ENCODE data around the gene SELL.
"Not testable (repeated sequence)": the region's sequence is repeated elsewhere in the genome, so short reads cannot be mapped to it uniquely, and the experiment has no call there.

SELL gene

DNA sequence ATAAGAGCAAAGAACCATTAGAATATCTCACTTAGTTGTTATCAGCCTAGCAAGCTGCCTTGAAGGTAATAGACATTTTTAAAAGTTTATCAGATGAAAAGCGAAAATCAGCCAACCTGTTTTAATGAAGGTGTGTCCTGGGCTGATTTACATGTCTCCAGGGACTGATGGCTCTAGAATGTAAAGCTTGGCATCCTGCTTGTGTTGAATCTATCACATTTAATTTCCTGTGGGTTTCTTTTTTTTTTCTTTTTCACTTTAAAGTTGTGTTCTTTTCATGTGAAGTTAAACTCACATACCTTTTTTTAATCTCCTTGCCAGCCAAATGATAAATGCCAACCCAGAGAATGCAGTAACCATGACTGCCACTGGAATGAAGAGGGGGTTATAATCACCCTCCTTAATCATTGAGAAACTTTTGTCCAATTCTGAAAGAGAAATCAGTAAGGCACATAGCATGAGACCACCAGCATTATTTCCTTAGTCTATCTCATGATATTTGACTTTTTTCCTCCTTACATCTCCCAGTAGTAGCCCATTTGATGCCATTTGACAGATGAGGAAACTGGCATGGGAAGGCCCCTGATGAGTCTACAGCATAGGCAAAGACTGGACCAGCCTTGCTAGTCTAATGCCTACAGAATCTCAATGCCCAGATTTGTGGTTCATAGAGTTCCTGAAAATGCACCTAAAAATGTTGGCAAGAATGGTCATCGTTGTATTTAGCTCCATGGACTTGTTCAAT lies 10.0 kb downstream of the SELL start:
- DNase-seq: peak in 3 of 6 experiments; percentile 67 to 74 (median 73)

DNA sequence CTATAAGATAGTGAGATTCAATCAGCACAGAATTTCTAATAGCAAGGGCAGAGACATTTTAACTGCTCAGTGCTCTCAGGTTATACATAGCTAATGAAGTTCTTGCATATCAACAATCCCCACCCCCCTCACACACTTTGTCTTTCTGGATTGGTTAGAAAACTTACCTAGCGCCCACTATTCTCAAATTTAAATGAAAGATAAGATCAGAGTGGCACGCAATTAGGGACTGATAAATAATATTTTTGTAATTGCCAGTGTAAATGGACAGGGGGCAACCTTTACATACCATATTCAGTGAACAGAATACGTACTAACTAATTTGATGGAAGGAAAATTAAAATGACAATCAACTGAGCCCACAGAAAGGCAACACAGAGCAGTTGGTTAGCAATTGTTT lies 11.7 kb downstream of the SELL start:
- no peak for DNase-seq

GRCh38 chr1:169698976-169699375 lies 12.4 kb downstream of the SELL start:
- DNase-seq: no peak

DNA sequence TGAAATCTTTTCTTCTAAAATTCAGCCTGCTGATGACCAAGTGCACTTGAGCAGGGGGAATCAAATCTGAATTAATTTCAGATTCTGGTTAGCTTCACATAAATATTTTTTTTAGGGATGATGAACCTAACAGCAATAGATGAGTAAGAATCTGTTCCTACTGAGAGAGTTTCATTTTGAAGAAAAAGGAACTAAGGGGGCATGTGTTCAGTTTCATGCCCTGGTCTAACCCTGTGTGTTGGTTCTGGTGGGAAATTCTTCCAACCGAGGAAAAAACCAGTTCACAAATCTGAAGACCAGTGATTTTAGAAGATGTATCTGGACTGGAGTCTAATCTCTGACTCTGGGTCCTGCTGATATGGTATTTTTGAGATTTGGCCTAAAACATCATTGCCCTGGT lies 13.7 kb downstream of the SELL start:
- no peak for DNase-seq

DNA sequence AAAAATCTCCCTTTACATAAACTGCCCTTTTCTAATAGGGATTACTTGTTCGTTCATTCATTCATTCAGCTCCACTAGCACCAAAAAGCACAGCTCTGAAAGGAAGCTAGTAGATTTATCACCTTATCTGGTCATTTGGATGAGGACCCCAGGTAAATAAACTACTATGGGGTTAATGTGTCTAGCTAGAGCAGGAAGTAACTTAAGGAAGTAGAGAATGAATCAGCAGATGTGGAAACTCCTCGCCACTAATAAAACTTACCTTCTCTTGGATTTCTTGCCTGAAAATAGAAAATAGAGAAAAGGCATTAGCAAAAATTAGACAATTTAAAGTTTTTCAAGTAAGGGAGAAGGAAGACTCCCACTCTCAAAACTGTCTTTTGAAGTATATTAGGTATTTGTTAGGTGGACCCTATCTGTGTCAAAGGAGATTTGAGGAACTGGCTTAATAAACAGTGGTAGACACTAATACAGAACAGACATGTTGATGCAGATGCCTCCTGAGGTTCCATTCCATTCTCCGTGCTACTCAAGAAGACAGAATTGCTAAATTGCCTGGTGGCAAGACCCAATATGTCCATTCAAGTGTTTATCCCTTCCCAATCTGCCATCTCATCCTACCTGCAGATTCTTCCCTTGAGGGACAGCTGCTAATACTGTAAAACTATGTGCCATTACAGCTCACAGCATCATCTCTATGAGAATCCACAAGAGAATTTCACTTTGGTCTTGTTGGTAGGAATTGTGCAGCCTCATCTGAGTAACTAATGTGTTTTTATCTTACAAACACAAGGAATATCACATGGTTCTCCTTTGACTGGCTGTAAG lies 14.9 kb downstream of the SELL start:
- DNase-seq: no peak

DNA sequence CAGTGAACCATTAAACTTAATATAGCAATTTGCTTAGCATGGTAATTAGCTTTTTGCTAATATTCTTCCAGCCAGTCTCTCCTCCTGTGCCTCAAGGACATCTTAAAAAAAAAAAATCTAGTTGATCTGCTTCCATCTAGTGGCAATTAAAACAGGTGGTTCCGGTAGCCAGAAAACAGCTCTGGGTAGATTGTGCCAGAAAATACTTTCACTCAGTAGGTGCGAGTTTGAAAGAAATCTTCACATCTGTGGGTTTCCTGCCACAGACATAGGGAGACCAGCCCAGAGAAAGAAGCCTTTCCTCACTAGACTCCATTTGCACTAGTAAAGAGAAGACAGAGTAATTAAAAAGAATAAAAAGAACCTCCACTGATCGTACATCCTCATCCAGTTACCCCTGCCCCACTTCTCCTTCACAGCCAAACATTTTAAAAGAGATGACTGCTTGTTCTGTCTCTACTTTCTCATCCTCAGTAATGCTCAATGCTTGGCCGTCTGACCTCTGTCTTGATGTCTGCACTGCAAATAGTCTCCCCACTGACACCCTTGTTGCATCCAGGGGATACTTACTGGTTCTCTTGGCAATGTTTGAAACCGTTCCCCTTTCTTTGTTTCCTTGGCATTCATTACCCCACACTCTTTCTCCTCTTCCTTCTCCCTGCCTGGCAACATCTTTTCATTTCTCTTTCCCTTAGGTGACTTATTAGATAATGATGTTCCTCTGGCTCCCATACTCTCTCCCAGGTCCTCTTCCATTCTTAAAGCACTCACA lies 16.9 kb downstream of the SELL start:
- DNase-seq: peak in 4 of 6 experiments; percentile 30 to 81 (median 73)

DNA sequence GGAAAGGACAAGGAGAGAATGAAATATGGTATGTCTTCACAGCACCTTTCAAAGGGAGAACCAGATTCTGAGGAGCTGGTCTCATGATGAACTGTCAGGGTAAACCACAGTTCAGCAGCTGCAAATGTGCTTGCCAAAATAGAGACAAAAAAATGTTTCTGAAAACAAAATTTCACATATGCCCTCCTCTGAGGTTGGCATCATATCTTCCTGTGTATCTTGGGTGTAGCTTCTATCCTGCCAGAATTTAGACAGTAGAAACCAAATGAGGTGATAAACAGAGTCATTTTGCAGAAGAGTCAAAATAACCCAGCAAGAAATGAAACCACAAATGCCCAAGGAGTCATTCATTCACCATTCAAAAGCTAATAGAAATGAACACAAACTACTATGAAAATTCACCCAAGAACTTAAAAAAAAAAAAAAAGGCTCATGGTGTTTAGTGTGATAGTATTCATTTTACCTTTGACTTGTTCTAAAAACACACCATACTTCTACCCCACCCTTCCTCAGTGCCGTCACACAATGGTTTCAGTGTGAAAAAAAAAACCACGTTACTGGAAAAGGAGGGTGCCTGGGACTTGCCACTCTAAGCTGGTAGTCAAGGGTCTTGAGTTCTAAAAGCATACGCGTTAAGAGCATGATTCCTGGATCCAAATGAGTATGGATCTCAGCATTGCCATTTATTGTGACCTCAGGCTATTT lies 18.5 kb downstream of the SELL start:
- DNase-seq: peak in 4 of 6 experiments; percentile 26 to 92 (median 90)

DNA sequence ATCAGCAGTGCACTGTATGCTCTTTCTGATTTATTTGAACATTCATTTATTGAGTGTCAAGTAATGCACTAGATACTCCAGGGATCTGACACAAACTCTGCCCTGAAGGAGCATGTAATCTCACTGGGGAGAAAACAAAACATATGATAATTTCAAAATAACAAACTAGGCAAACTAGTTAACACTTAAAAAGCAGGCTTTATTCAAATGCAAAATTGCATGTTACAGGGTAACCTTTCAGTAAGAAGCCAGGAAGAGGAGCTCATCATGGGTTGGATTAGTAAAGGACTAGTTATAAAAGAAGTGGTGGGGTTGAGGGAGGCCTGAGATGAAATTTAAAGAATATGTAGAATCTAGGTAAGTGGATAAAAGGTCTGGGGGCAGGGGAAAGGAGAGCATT lies 20.9 kb downstream of the SELL start:
- no peak for DNase-seq

DNA sequence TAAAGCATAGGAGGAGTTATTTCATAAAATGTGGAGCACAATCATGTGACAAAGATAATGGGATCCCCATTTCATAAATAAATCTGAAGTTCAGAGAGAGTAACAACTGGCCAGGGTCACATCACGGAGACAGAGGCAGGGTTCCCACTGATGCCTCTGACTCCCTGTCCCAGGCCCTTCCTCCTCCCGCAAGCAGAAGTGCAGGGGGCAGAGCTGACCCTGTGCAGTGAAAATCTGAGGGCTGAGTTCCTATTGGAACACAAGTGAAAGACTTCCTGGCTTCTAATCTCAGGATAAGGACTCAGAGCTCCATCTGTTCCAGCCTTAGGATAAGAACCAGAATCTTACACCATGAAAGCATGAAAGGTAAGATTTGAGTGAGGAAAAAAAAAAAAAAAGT lies 22.0 kb downstream of the SELL start:
- DNase-seq: no peak

- DNase-seq: not testable (repeated sequence)
Measured at GRCh38 chr1:169688377-169688776, 23.0 kb downstream of the SELL start.

- DNase-seq: no peak
Measured at GRCh38 chr1:169683661-169684060, 27.8 kb downstream of the SELL start.

DNA sequence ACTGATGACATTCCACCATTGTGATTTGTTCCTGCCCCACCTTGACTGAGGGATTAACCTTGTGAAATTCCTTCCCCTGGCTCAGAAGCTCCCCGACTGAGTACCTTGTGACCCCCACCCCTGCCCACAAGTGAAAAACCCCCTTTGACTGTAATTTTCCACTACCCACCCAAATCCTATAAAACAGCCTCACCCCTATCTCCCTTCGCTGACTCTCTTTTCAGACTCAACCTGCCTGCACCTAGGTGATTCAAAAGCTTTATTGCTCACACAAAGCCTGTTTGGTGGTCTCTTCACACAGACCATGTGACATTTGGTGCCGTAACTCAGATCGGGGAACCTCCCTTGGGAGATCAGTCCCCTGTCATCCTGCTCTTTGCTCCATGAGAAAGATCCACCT lies 28.3 kb downstream of the SELL start:
- not testable (repeated sequence) for DNase-seq

- DNase-seq: no peak
Measured at GRCh38 chr1:169682071-169682470, 29.3 kb downstream of the SELL start.

DNA sequence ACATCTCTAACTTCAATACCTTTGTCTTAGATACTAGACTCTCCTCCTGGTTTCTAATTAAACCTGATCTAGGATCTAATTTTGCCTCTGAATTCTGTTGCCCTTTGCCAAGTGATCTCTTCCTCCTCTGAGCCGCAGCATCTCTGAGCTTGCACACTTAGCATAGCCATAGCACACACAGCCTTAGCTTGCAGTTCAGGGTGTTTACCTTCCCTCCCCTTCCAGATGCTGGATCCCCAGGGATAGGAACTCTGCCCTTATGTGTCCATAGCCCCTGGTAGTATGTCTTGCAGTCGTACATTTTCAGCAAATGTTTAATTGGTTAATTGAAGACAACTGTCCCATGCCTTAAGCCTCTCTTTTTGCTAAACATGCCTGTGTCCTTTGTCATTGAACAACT lies 30.3 kb downstream of the SELL start:
- no peak for DNase-seq

- no peak for DNase-seq
Measured at GRCh38 chr1:169680377-169681019, 30.9 kb downstream of the SELL start.

DNA sequence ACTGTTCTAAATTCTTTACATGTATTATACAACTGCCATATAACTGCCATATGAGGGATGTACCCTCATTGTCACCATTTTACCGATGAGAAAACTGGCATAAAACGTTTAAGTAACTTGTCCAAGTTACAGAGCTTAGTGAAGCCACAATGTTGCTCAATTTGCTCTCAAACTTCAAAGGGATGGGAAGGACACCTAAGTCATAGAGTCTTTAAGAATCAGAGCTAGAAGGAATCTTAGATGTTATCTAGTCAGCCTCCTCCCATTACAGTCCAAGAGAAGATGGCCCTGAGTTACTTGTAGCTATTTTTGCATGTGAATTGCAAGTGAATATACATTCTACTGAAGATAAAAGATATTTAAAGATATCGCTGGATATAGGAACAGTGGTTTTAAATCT lies 31.7 kb downstream of the SELL start:
- DNase-seq: no peak

DNA sequence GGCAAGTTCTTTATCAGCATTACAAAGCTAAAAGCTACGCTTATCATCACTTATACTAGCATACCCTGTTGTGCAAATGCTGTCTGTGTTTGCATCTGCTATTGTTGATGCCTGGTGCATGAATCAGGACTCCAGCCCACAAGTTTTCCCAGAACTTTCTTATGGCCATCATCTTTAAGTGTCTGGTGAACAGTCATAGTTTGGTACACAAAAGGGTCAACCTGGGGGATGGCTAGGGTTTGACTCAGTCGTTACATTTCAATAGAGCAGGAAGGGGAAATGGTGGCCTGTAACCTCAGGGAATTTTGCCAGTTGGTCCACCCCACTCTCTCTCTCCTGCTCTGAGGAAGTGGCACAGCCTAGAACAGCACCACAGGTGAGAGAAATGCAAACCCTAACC lies 35.4 kb downstream of the SELL start:
- no peak for DNase-seq

- no peak for DNase-seq
Measured at GRCh38 chr1:169670836-169671235, 40.6 kb downstream of the SELL start.

- DNase-seq: not testable (repeated sequence)
Measured at GRCh38 chr1:169670244-169670643, 41.2 kb downstream of the SELL start.

DNA sequence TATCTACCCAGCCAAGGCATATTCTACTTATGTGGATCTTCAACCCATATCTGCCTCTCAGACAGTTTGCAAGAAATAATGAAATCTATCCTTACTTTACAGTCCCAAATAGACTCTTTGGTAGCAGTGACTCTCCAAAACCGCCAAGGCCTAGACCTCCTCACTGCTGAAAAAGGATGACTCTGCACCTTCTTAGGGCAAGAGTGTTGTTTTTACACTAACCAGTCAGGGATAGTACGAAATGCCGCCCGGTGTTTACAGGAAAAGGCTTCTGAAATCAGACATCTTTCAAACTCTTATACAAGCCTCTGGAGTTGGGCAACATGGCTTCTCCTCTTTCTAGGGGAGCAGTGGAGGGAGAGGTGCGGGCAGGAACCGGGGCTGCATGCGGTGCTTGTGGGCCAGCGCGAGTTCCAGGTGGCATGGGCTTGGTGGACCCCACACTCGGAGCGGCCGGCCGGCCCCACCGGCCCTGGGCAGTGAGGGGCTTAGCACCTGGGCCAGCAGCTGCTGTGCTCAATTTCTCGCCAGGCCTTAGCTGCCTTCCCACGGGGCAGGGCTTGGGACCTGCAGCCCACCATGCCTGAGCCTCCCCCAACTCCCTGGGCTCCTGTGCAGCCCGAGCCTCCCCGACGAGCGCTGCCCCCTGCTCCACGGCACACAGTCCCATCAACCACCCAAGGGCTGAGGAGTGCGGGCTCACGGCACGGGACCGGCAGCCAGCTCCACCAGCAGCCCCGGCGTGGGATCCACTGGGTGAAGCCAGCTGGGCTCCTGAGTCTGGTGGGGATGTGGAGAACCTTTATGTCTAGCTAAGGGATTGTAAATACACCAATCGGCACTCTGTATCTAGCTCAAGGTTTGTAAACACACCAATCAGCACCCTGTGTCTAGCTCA lies 43.5 kb downstream of the SELL start:
- peak in 2 of 6 experiments; percentile 23 to 50 for DNase-seq

DNA sequence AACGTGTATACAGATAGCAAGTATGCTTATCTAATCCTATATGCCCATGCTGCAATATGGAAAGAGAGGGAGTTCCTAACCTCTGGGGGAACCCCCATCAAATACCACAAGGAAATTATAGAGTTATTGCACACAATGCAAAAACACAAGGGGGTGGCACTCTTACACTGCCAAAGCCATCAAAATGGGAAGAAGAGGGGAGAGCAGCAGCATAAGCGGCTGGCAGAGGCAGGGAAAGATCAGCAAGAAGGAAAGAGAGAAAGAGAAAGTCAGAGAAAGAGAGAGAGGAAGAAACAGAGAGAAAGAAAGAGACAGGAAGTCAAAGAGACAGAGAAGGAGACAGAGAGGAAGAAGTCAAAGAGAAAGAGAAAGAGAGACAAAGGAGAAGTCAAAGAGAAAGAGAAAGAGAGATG lies 44.2 kb downstream of the SELL start:
- peak in 1 of 6 experiments; percentile 50 for DNase-seq
